HepG2 (cell line): Measurements from ENCODE around the gene CREBZF. TPM values are rescaled to one million over a fixed set of nuclear protein-coding genes. Genes with fewer than 3 reads are reported as not detected.

Source experiments
- ATAD3A ChIP-seq: sonication (generic); formaldehyde crosslinking; IDR thresholded peaks from 2 replicates; pipeline ENCODE4 v1.4.0; 2020; ENCODE audit warnings: missing genetic modification reagents
- ATF1 ChIP-seq: IDR thresholded peaks from 2 replicates; pipeline ENCODE4 v1.6.1; 2016; ENCODE audit warnings: mild to moderate bottlenecking, control low read depth
- CEBPG ChIP-seq: IDR thresholded peaks from 2 replicates; pipeline ENCODE4 v1.6.1; 2016
- CENPT ChIP-seq: sonication (generic); formaldehyde crosslinking; IDR thresholded peaks from 2 replicates; pipeline ENCODE4 v1.8.0; 2022; ENCODE audit warnings: low read depth, mild to moderate bottlenecking, moderate library complexity, missing genetic modification reagents
- GABPB1 ChIP-seq: IDR thresholded peaks from 2 replicates; pipeline ENCODE4 v1.6.1; 2016; ENCODE audit warnings: mild to moderate bottlenecking, missing genetic modification reagents, moderate library complexity, missing compliant biosample characterization
- GATA4 ChIP-seq: sonication (generic); IDR thresholded peaks from 2 replicates; pipeline ENCODE4 v1.6.1; 2016; ENCODE audit warnings: antibody characterized with exemption, low read depth, borderline replicate concordance
- GTF3A ChIP-seq: sonication (generic); formaldehyde crosslinking; conservative IDR thresholded peaks from 2 replicates; pipeline ENCODE4 v1.4.0; 2020; ENCODE audit warnings: mild to moderate bottlenecking, missing genetic modification reagents
- MYNN ChIP-seq: sonication (generic); formaldehyde crosslinking; IDR thresholded peaks from 2 replicates; pipeline ENCODE4 v1.4.0; 2020; ENCODE audit warnings: mild to moderate bottlenecking, low read depth, missing genetic modification reagents
- NR2C2 ChIP-seq: sonication (generic); formaldehyde crosslinking; IDR thresholded peaks from 2 replicates; pipeline ENCODE4 v1.4.0; 2020; ENCODE audit warnings: missing genetic modification reagents, mild to moderate bottlenecking, moderate library complexity, borderline replicate concordance
- PRMT3 ChIP-seq: sonication (generic); formaldehyde crosslinking; IDR thresholded peaks from 2 replicates; pipeline ENCODE4 v1.8.1; 2022; ENCODE audit warnings: low read depth, mild to moderate bottlenecking, moderate library complexity, missing genetic modification reagents, borderline replicate concordance
- SP4 ChIP-seq: sonication (generic); formaldehyde crosslinking; IDR thresholded peaks from 2 replicates; pipeline ENCODE4 v1.8.1; 2023; ENCODE audit warnings: mild to moderate bottlenecking, missing genetic modification reagents
- TCF12 ChIP-seq, 2 experiments: fragments of 450-650 bp in 1 of 2; sonication (generic) in 1 of 2; formaldehyde crosslinking in 1 of 2; IDR thresholded peaks; 2 replicates each; pipeline versions ENCODE4 v1.6.1 to v1.8.0; 2017 to 2022; ENCODE audit warnings: antibody characterized with exemption in 1 of 2, mild to moderate bottlenecking in 1 of 2, missing genetic modification reagents in 1 of 2, moderate library complexity in 1 of 2
- ZFP41 ChIP-seq: sonication (generic); formaldehyde crosslinking; IDR thresholded peaks from 2 replicates; pipeline ENCODE4 v1.4.0; 2020; ENCODE audit warnings: mild to moderate bottlenecking, missing genetic modification reagents, borderline replicate concordance
- ZFY ChIP-seq: sonication (generic); formaldehyde crosslinking; IDR thresholded peaks from 2 replicates; pipeline ENCODE4 v1.4.0; 2020; ENCODE audit warnings: missing genetic modification reagents
- ZNF501 ChIP-seq: sonication (generic); formaldehyde crosslinking; IDR thresholded peaks from 2 replicates; pipeline ENCODE4 v1.5.1; 2020; ENCODE audit warnings: mild to moderate bottlenecking, moderate library complexity, missing genetic modification reagents
- ZNF607 ChIP-seq: sonication (generic); formaldehyde crosslinking; IDR thresholded peaks from 2 replicates; pipeline ENCODE4 v1.5.1; 2020; ENCODE audit warnings: missing genetic modification reagents, mild to moderate bottlenecking, borderline replicate concordance
- ZNF644 ChIP-seq: IDR thresholded peaks from 2 replicates; pipeline ENCODE4 v1.6.1; 2016; ENCODE audit warnings: low read depth
- ZNF747 ChIP-seq: sonication (generic); formaldehyde crosslinking; IDR thresholded peaks from 2 replicates; pipeline ENCODE4 v1.8.1; 2023; ENCODE audit warnings: missing genetic modification reagents, mild to moderate bottlenecking, borderline replicate concordance
- polyA plus RNA-seq, 8 experiments: library from polyadenylated mRNA; depleted of rRNA in 3 of 8; stranded (reverse) in 7 of 8; unstranded in 1 of 8; fragments of >200 nt; fragmentation: Illumina TruSeq in 4 of 8; extraction: Trizol in 4 of 8; gene quantifications; 2 replicates each; pipeline versions ENCODE4 v1.2.1 to v1.2.3, GENCODE V29; 2011 to 2016; ENCODE audit warnings: low read depth in 4 of 8, missing spikeins in 1 of 8, mixed read lengths in 1 of 8; ENCODE audit not compliant: insufficient read depth in 1 of 8
- total RNA-seq, 5 experiments: library from RNA; depleted of rRNA; stranded (reverse); fragments of >200 nt; fragmentation: Illumina TruSeq; extraction: Trizol; gene quantifications; 2 replicates each; pipeline ENCODE4 v1.2.3, GENCODE V29; 2016; ENCODE audit warnings: low read depth in 1 of 5
- TF ChIP-seq, protein P1 (sequence below): sonication (generic); formaldehyde crosslinking; IDR thresholded peaks from 2 replicates; pipeline ENCODE4 v1.8.1; 2023; ENCODE audit warnings: mild to moderate bottlenecking, missing genetic modification reagents
- TF ChIP-seq, protein P2 (sequence below): sonication (generic); IDR thresholded peaks from 2 replicates; pipeline ENCODE4 v1.6.1; 2016; ENCODE audit warnings: low read depth, borderline replicate concordance
- TF ChIP-seq, protein P3 (sequence below): sonication (generic); formaldehyde crosslinking; IDR thresholded peaks from 2 replicates; pipeline ENCODE4 v1.8.1; 2023; ENCODE audit warnings: mild to moderate bottlenecking, inconsistent platforms, moderate library complexity, missing genetic modification reagents, borderline replicate concordance
- TF ChIP-seq, protein P4 (sequence below): sonication (generic); formaldehyde crosslinking; IDR thresholded peaks from 2 replicates; pipeline ENCODE4 v1.4.0; 2020; ENCODE audit warnings: missing genetic modification reagents
- TF ChIP-seq, protein P5 (sequence below): IDR thresholded peaks from 2 replicates; pipeline ENCODE4 v1.6.1; 2016; ENCODE audit warnings: low read depth
- TF ChIP-seq, protein P6 (sequence below): sonication (generic); formaldehyde crosslinking; IDR thresholded peaks from 2 replicates; pipeline ENCODE4 v1.4.0; 2020; ENCODE audit warnings: missing genetic modification reagents

CREBZF gene
- total and polyA plus RNA-seq, 2 of the 13 experiments (the other 11 are each of a cell fraction or from before 2014, with no cell fraction given): 30.6 to 43.1 TPM

DNA sequence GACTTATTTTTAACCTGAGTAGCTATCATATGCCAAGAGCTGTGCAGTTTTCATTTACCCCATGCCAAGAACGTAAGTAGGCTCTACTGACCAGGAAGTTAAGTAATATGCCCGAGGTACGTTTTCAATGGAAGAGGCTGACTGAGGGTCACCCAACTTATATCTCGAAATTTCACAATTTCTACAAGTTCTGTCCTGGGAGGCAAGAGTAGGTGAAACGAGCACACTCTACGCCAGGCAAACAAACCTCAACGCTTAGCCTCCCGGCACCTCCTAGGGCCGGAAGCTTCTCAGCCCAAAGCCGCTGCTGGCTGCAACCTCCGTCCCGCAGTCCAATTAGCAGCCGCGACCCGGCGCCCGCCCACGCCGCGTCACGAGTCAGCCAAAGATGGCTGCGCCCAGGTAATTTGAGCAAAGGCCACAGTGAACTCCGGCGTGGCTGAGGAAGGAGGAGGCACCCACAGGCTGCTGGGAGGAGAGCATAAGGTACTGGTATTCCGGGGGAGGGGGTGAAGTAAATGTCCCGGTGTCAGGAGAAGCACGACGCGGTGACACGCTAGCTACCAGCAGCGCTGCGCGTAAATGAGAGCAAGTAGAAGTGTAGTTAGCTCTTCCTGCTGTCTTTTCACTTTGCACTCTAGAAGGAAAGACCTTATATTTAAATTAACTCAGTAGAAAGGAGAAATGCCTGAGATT is 17.2 kb downstream of the CREBZF start, which contains the start of gene TMEM126A (continued):
- TF ChIP-seq, protein P1, sequence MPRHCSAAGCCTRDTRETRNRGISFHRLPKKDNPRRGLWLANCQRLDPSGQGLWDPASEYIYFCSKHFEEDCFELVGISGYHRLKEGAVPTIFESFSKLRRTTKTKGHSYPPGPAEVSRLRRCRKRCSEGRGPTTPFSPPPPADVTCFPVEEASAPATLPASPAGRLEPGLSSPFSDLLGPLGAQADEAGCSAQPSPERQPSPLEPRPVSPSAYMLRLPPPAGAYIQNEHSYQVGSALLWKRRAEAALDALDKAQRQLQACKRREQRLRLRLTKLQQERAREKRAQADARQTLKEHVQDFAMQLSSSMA: peak; percentile 76; the same call in 1 of the 2 replicates
- TF ChIP-seq GABPB1 (CRISPR knock-in tag) (peak; percentile 94), CEBPG (CRISPR knock-in tag) (peak; percentile 36), SP4 (CRISPR knock-in tag) (peak; percentile 86), TCF12 (IDR thresholded peaks at IDR 0.05) (no peak), TCF12 (CRISPR knock-in tag; IDR thresholded peaks at IDR 0.05) (no peak), ZNF501 (CRISPR knock-in tag) (peak; percentile 87), CENPT (CRISPR knock-in tag) (no peak), NR2C2 (peak; percentile 91), ZNF607 (peak; percentile 52; the same call in 1 of the 2 replicates), ZFY (CRISPR knock-in tag) (peak; percentile 82; the same call in 1 of the 2 replicates), ZNF644 (CRISPR knock-in tag) (no peak), ZNF747 (CRISPR knock-in tag) (peak; percentile 87; the same call in 1 of the 2 replicates), ATAD3A (CRISPR knock-in tag) (no peak), GATA4 (no peak), GTF3A (no peak), ZFP41 (CRISPR knock-in tag) (no peak), PRMT3 (CRISPR knock-in tag) (0 out of 2 replicates have a peak, but pooled peaks have one; percentile 45), ATF1 (CRISPR knock-in tag) (peak; percentile 91), MYNN (CRISPR knock-in tag) (no peak)
- TF ChIP-seq, protein P2, sequence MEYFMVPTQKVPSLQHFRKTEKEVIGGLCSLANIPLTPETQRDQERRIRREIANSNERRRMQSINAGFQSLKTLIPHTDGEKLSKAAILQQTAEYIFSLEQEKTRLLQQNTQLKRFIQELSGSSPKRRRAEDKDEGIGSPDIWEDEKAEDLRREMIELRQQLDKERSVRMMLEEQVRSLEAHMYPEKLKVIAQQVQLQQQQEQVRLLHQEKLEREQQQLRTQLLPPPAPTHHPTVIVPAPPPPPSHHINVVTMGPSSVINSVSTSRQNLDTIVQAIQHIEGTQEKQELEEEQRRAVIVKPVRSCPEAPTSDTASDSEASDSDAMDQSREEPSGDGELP: peak; percentile 6; the same call in 1 of the 2 replicates
- TF ChIP-seq, protein P3, sequence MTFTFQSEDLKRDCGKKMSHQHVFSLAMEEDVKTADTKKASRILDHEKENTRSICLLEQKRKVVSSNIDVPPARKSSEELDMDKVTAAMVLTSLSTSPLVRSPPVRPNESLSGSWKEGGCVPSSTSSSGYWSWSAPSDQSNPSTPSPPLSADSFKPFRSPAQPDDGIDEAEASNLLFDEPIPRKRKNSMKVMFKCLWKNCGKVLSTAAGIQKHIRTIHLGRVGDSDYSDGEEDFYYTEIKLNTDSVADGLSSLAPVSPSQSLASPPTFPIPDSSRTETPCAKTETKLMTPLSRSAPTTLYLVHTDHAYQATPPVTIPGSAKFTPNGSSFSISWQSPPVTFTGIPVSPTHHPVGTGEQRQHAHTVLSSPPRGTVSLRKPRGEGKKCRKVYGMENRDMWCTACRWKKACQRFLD (CRISPR knock-in tag): no peak
- TF ChIP-seq, protein P4, sequence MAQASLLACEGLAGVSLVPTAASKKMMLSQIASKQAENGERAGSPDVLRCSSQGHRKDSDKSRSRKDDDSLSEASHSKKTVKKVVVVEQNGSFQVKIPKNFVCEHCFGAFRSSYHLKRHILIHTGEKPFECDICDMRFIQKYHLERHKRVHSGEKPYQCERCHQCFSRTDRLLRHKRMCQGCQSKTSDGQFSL (CRISPR knock-in tag): no peak
- TF ChIP-seq, protein P5, sequence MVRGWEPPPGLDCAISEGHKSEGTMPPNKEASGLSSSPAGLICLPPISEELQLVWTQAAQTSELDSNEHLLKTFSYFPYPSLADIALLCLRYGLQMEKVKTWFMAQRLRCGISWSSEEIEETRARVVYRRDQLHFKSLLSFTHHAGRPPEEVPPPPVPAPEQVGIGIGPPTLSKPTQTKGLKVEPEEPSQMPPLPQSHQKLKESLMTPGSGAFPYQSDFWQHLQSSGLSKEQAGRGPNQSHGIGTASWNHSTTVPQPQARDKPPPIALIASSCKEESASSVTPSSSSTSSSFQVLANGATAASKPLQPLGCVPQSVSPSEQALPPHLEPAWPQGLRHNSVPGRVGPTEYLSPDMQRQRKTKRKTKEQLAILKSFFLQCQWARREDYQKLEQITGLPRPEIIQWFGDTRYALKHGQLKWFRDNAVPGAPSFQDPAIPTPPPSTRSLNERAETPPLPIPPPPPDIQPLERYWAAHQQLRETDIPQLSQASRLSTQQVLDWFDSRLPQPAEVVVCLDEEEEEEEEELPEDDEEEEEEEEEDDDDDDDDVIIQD: peak; percentile 46; the same call in 1 of the 2 replicates
- TF ChIP-seq, protein P6, sequence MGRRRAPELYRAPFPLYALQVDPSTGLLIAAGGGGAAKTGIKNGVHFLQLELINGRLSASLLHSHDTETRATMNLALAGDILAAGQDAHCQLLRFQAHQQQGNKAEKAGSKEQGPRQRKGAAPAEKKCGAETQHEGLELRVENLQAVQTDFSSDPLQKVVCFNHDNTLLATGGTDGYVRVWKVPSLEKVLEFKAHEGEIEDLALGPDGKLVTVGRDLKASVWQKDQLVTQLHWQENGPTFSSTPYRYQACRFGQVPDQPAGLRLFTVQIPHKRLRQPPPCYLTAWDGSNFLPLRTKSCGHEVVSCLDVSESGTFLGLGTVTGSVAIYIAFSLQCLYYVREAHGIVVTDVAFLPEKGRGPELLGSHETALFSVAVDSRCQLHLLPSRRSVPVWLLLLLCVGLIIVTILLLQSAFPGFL (CRISPR knock-in tag): no peak
